Measurements from ENCODE around the gene SARDH.

The SARDH gene

DNA sequence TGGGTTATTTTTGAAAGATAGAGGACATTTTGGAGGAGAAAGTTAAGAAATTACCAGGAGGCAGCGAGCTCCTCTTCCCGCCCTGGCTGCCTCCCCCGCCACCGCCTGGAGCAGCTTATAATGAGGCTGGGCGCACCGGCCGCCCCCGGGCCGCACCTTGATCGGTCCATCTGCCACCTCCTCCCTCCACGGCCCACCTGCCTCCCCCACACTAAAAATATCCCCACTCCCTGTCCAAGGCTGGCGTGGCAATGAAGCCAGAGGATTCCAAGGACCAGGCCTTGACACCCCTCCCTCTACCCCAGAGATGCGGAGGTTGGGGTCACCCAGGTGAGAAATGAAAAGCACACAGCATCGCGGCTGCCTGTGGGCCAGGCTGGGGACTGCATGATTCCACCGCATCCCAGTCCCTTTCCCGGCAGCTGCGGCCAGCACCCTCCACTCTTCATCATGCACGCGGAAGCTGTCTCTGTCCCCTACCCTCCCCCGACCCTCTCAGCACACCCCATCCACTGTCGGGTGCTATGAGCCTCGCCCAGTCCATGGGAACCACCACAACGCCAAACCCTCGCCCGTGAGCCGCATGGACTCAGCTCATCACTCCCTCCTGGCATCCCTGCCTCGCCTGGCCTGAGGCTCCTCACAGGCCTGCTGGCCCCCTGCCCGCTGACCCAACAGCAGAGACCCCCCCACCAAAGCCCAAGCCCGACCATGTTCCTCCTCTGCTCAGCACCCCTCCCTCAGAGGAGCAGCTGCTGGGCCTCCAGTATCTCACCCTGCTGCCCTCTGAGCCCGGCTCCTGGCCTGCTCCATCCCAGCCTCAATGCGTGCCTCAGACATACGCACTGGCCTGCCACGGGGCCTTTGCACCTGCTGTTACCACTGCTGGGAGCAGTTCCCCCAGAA, 50.0 kb downstream of the SARDH start:
- DNase-seq (ENCODE audit: low read depth), result no peak
- no peak for TF ChIP-seq CTCF (IDR thresholded peaks at IDR 0.05; ENCODE audit: insufficient read depth, low read depth, low read length, missing control alignments)
- no peak overlapping the region for H3K4me3 ChIP-seq (ENCODE audit: low read depth, low read length)

DNA sequence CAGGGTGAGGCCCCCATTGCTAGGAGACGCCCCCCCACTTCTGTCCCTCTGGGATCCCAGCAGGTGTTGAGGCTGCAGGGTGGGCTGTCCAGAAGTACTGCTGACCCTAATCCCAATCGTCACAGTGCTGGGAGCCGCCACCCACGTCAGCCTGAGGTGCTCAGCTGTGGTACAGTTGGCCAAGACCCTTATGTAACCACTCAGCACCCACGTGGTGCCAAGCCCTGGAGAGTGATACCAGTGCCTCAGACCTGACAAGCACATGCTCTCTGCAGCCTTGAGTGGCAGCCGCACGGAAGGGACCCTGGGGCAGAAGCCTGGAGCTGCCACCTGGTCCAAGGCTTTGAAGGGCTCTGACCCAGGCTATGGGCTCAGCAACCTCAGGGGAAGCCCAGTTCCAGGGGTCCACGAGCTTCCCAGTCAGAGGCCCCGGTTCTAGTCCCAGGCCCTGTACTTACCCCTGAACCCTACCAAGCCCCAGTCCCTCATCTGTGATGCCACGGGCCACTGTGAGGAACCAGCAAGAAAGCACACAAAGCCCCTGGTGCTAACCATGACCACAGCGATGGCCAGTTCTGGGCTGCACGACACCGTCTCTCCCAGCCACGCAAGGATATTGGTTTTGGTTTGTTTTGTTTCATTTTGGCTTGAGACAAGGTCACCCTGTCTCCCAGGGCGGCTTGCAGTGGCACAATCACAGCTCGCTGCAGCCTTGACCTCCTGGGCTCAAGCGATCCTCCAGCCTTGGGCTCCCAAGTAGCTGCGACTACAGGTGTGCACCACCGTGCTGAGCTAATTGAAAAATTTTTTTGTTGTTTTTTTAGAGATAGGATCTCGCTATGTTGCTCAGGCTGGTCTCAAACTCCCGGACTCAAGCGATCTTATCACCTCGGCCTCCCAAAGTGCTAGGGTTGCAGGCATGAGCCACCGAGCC, 51.2 kb downstream of the SARDH start:
- TF ChIP-seq CTCF (IDR thresholded peaks at IDR 0.05; ENCODE audit: insufficient read depth, low read depth, low read length, missing control alignments), result no peak
- no peak for DNase-seq (ENCODE audit: low read depth)
- no peak overlapping the region for H3K4me3 ChIP-seq (ENCODE audit: low read depth, low read length)

DNA sequence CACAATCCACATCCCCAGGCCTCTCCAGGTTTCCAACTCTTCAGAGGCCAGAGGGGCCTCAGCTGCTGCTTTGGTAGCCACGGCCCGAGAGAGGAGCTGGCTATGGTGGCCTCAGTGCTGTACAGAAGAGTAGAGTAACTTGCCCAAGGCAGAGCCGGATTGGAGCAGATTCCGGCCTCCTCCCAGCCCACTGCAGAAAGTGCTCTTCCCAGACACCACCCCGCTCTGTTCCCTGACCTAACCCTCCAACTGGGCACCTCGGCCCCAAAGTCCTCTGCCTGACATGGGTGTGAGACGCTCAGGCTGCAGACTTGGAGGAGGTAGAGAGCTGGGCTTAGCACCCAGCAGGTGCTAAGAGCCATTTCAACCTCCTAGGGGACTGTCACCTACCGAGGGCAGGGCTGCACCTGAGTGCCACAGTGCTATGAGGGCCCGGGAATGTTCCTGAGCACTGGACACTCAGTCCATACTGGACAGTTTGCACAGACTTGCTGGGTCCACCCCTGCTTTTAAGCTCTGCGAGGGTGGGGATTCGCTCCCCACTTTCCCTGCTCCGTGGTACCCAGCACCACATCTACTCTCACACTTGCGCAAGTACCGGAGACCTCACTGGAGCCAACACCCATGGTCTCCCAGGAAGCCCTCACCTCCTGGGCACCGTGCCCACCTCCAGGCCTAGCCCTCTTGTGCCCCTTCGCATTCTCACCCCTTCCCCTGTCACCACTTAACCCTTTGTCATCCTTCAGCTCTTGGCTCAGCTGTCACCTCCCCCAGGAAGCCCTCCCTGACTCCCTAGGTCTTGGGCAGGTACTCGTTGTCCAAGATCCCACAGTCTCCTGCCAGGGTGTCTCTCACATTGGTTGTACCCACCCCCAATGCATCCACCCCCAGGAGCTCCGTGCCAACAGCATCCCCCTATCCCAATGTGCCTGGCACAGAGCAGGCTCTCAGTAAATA, 52.2 kb downstream of the SARDH start:
- no peak for DNase-seq (ENCODE audit: low read depth)
- no peak for TF ChIP-seq CTCF (IDR thresholded peaks at IDR 0.05; ENCODE audit: insufficient read depth, low read depth, low read length, missing control alignments)
- no peak overlapping the region for H3K4me3 ChIP-seq (ENCODE audit: low read depth, low read length)

GRCh38 chr9:133684936-133685361, 53.2 kb downstream of the SARDH start:
- no peak for TF ChIP-seq CTCF (IDR thresholded peaks at IDR 0.05; ENCODE audit: insufficient read depth, low read depth, low read length, missing control alignments)
- no peak overlapping the region for H3K4me3 ChIP-seq (ENCODE audit: low read depth, low read length)
- no peak for DNase-seq (ENCODE audit: low read depth)

- no peak for DNase-seq (ENCODE audit: low read depth)
- no peak for TF ChIP-seq CTCF (IDR thresholded peaks at IDR 0.05; ENCODE audit: insufficient read depth, low read depth, low read length, missing control alignments)
- H3K4me3 ChIP-seq (ENCODE audit: low read depth, low read length), result no peak overlapping the region
Measured at GRCh38 chr9:133684121-133684935, 53.8 kb downstream of the SARDH start.

Data from GM12865 (cell line).